Stimulated activated naive CD8-positive, alpha-beta T cell treated with anti-CD3 and anti-CD28 coated beads, Interleukin-15, amount 100 ng/mL, for 72 hours (primary cell): Measurements from ENCODE around the gene BSCL2.

Experiments used
- ATAC-seq: fragments of 150-1000 bp; cut with Tn5 transposase; 2 replicates; pipeline ENCODE4 v1.10.0; 2021; ENCODE audit warnings: mild to moderate bottlenecking, moderate library complexity
- DNase-seq, 2 donors: peaks; one replicate each; pipeline ENCODE4 v3.0.0; 2021 to 2022
- H3K27ac Mint-ChIP-seq, 2 donors: one replicate each; pipeline ENCODE4 v1.8.0; 2022; ENCODE audit warnings: mild to moderate bottlenecking in 2 of 2, mixed read lengths in 2 of 2, moderate library complexity in 2 of 2
- H3K27me3 Mint-ChIP-seq: one replicate; pipeline ENCODE4 v1.8.0; 2022; ENCODE audit warnings: mixed read lengths
- H3K4me1 Mint-ChIP-seq: one replicate; pipeline ENCODE4 v1.8.0; 2022; ENCODE audit warnings: mild to moderate bottlenecking, mixed read lengths
- H3K4me3 Mint-ChIP-seq, 2 donors: one replicate each; pipeline ENCODE4 v1.8.0; 2022; ENCODE audit warnings: mild to moderate bottlenecking in 2 of 2, mixed read lengths in 2 of 2, moderate library complexity in 1 of 2
- H3K9me3 Mint-ChIP-seq, 2 donors: one replicate each; pipeline ENCODE4 v1.8.0; 2022; ENCODE audit warnings: mixed read lengths in 2 of 2

BSCL2 gene

GRCh38 chr11:62726915-62727164, 19.6 kb upstream of the BSCL2 start:
- H3K27me3 Mint-ChIP-seq = no peaks in the 10 kb centered on the region
- peak overlapping the region; percentile 91 to 96 for H3K27ac Mint-ChIP-seq
- ATAC-seq (peak; percentile 4), DNase-seq (no peak)
- peak overlapping the region; percentile 97 to 100 for H3K4me3 Mint-ChIP-seq
- H3K4me1 Mint-ChIP-seq = peaks cover 56% of the 10 kb centered on the region
- no peaks in the 10 kb centered on the region for H3K9me3 Mint-ChIP-seq

- H3K4me3 Mint-ChIP-seq = peak overlapping the region; percentile 97 to 100
- no peak for ATAC-seq
- H3K9me3 Mint-ChIP-seq = no peaks in the 10 kb centered on the region
- H3K4me1 Mint-ChIP-seq = peaks cover 57% of the 10 kb centered on the region
- no peaks in the 10 kb centered on the region for H3K27me3 Mint-ChIP-seq
- H3K27ac Mint-ChIP-seq = peak overlapping the region; percentile 91 to 95
- no peak for DNase-seq
These were observed 19.1 kb upstream of the BSCL2 start for GRCh38 chr11:62726156-62726914.

GRCh38 chr11:62725646-62726045, 18.4 kb upstream of the BSCL2 start:
- no peaks in the 10 kb centered on the region for H3K9me3 Mint-ChIP-seq

GRCh38 chr11:62724171-62724570, 16.9 kb upstream of the BSCL2 start:
- DNase-seq (no peak), ATAC-seq (no peak)
- no peaks in the 10 kb centered on the region for H3K27me3 Mint-ChIP-seq
- peaks cover 56% of the 10 kb centered on the region for H3K4me1 Mint-ChIP-seq
- peak overlapping the region; percentile 97 to 100 for H3K4me3 Mint-ChIP-seq
- H3K9me3 Mint-ChIP-seq = no peaks in the 10 kb centered on the region
- H3K27ac Mint-ChIP-seq = peak overlapping the region; percentile 25 to 80

More at GRCh38 chr11:62725646-62726045, 18.4 kb upstream of the BSCL2 start:
- no peak for ATAC-seq
- Mint-ChIP-seq H3K27ac (peak overlapping the region; percentile 91 to 95), H3K27me3 (no peaks in the 10 kb centered on the region), H3K4me1 (peaks cover 56% of the 10 kb centered on the region), H3K4me3 (peak overlapping the region; percentile 97 to 100)
- DNase-seq = no peak

GRCh38 chr11:62721994-62722393, 14.8 kb upstream of the BSCL2 start:
- H3K4me1 Mint-ChIP-seq = peaks cover 57% of the 10 kb centered on the region
- no peaks in the 10 kb centered on the region for H3K27me3 Mint-ChIP-seq
- H3K27ac Mint-ChIP-seq = peak overlapping the region in 1 of 2 donors; percentile 20
- no peak for DNase-seq
- no peak for ATAC-seq
- H3K4me3 Mint-ChIP-seq = no peak overlapping the region
- no peaks in the 10 kb centered on the region for H3K9me3 Mint-ChIP-seq

- Mint-ChIP-seq H3K4me1 (peaks cover 69% of the 10 kb centered on the region), H3K27me3 (no peaks in the 10 kb centered on the region), H3K9me3 (no peaks in the 10 kb centered on the region), H3K27ac (peak overlapping the region in 1 of 2 donors; percentile 42), H3K4me3 (no peak overlapping the region)
- DNase-seq (no peak), ATAC-seq (no peak)
These were observed 12.2 kb upstream of the BSCL2 start for GRCh38 chr11:62719302-62719978.

- H3K4me1 Mint-ChIP-seq = peaks cover 73% of the 10 kb centered on the region
These were observed 9.6 kb upstream of the BSCL2 start for GRCh38 chr11:62716816-62717215.

GRCh38 chr11:62716206-62716605, 9.0 kb upstream of the BSCL2 start:
- DNase-seq (no peak), ATAC-seq (no peak)
- H3K27ac Mint-ChIP-seq = peak overlapping the region in 1 of 2 donors; percentile 11
- H3K4me1 Mint-ChIP-seq = peaks cover 67% of the 10 kb centered on the region
- H3K9me3 Mint-ChIP-seq = no peaks in the 10 kb centered on the region
- no peak overlapping the region for H3K4me3 Mint-ChIP-seq
- H3K27me3 Mint-ChIP-seq = no peaks in the 10 kb centered on the region

More at GRCh38 chr11:62716816-62717215, 9.6 kb upstream of the BSCL2 start:
- no peak for DNase-seq
- Mint-ChIP-seq H3K27me3 (no peaks in the 10 kb centered on the region), H3K4me3 (no peak overlapping the region), H3K9me3 (no peaks in the 10 kb centered on the region), H3K27ac (peak overlapping the region in 1 of 2 donors; percentile 59)
- no peak for ATAC-seq

GRCh38 chr11:62715150-62716130, 8.2 kb upstream of the BSCL2 start:
- Mint-ChIP-seq H3K9me3 (no peaks in the 10 kb centered on the region), H3K27ac (peak overlapping the region; percentile 70 to 84), H3K4me3 (no peak overlapping the region), H3K4me1 (peaks cover 66% of the 10 kb centered on the region), H3K27me3 (no peaks in the 10 kb centered on the region)
- no peak for ATAC-seq
- DNase-seq = no peak

- peak overlapping the region; percentile 56 to 64 for H3K4me3 Mint-ChIP-seq
- ATAC-seq = no peak
- DNase-seq = no peak
- peak overlapping the region in 1 of 2 donors; percentile 92 for H3K27ac Mint-ChIP-seq
- peaks cover 71% of the 10 kb centered on the region for H3K4me1 Mint-ChIP-seq
- no peaks in the 10 kb centered on the region for H3K27me3 Mint-ChIP-seq
- H3K9me3 Mint-ChIP-seq = no peaks in the 10 kb centered on the region
These were observed 6.1 kb upstream of the BSCL2 start for GRCh38 chr11:62713343-62713742.

GRCh38 chr11:62712861-62713260, 5.6 kb upstream of the BSCL2 start:
- no peak for ATAC-seq
- no peak for DNase-seq
- Mint-ChIP-seq H3K9me3 (no peaks in the 10 kb centered on the region), H3K27me3 (no peaks in the 10 kb centered on the region), H3K4me3 (peak overlapping the region; percentile 56 to 64), H3K27ac (peak overlapping the region; percentile 68 to 92), H3K4me1 (peaks cover 76% of the 10 kb centered on the region)

GRCh38 chr11:62712276-62712812, 5.1 kb upstream of the BSCL2 start:
- peak overlapping the region; percentile 68 to 92 for H3K27ac Mint-ChIP-seq
- peaks cover 81% of the 10 kb centered on the region for H3K4me1 Mint-ChIP-seq
- H3K9me3 Mint-ChIP-seq = no peaks in the 10 kb centered on the region
- ATAC-seq = no peak
- no peaks in the 10 kb centered on the region for H3K27me3 Mint-ChIP-seq
- no peak for DNase-seq
- peak overlapping the region; percentile 56 to 64 for H3K4me3 Mint-ChIP-seq

- DNase-seq (no peak), ATAC-seq (no peak)
- Mint-ChIP-seq H3K27ac (peak overlapping the region; percentile 93 to 97), H3K27me3 (no peaks in the 10 kb centered on the region), H3K4me1 (peaks cover 84% of the 10 kb centered on the region), H3K4me3 (peak overlapping the region; percentile 86 to 93), H3K9me3 (no peaks in the 10 kb centered on the region)
These were observed 2.7 kb upstream of the BSCL2 start for GRCh38 chr11:62710001-62710345.

GRCh38 chr11:62709247-62710000, 2.2 kb upstream of the BSCL2 start:
- DNase-seq (peak; percentile 93 to 97), ATAC-seq (peak; percentile 84)
- no peaks in the 10 kb centered on the region for H3K9me3 Mint-ChIP-seq
- peak overlapping the region; percentile 86 to 93 for H3K4me3 Mint-ChIP-seq
- no peaks in the 10 kb centered on the region for H3K27me3 Mint-ChIP-seq
- peak overlapping the region; percentile 93 to 97 for H3K27ac Mint-ChIP-seq
- peaks cover 79% of the 10 kb centered on the region for H3K4me1 Mint-ChIP-seq

GRCh38 chr11:62708793-62709192, 1.6 kb upstream of the BSCL2 start:
- ATAC-seq = peak; percentile 62
- no peaks in the 10 kb centered on the region for H3K9me3 Mint-ChIP-seq
- DNase-seq = peak in 1 of 2 donors; percentile 62
- H3K4me3 Mint-ChIP-seq = peak overlapping the region; percentile 86 to 93
- H3K27ac Mint-ChIP-seq = peak overlapping the region; percentile 93 to 97
- no peaks in the 10 kb centered on the region for H3K27me3 Mint-ChIP-seq
- H3K4me1 Mint-ChIP-seq = peaks cover 72% of the 10 kb centered on the region
